Endothelial cell (in vitro differentiated cells): ENCODE measurements around the gene CYP2B6. TPM values are rescaled to one million over a fixed set of nuclear protein-coding genes. Genes with fewer than 3 reads are reported as not detected.

Experiments
- DNase-seq: peaks from one replicate; pipeline ENCODE4 v3.0.0; 2021; ENCODE audit warnings: low spot score
- H3K27ac Mint-ChIP-seq: one replicate; pipeline ENCODE4 v1.8.0; 2021; ENCODE audit warnings: mixed read lengths, inconsistent platforms; ENCODE audit not compliant: unreplicated experiment
- H3K27me3 Mint-ChIP-seq: one replicate; pipeline ENCODE4 v1.8.0; 2021; ENCODE audit warnings: mild to moderate bottlenecking, moderate library complexity, mixed read lengths, inconsistent platforms; ENCODE audit not compliant: unreplicated experiment
- H3K36me3 Mint-ChIP-seq: one replicate; pipeline ENCODE4 v1.8.0; 2021; ENCODE audit warnings: mild to moderate bottlenecking, low read depth, mixed read lengths, inconsistent platforms; ENCODE audit not compliant: unreplicated experiment
- H3K4me1 Mint-ChIP-seq: one replicate; pipeline ENCODE4 v1.8.0; 2021; ENCODE audit warnings: mild to moderate bottlenecking, mixed read lengths, inconsistent platforms; ENCODE audit not compliant: unreplicated experiment
- H3K4me3 Mint-ChIP-seq: one replicate; pipeline ENCODE4 v1.8.0; 2021; ENCODE audit warnings: mild to moderate bottlenecking, mixed read lengths, inconsistent platforms; ENCODE audit not compliant: unreplicated experiment
- H3K9me3 Mint-ChIP-seq: one replicate; pipeline ENCODE4 v1.8.0; 2021; ENCODE audit warnings: mixed read lengths, inconsistent platforms; ENCODE audit not compliant: unreplicated experiment
- CTCF ChIP-seq: fragments of 200-600 bp; sonication (generic); IDR thresholded peaks from one replicate; pipeline ENCODE4 v1.5.0; 2021; ENCODE audit warnings: antibody characterized with exemption; ENCODE audit not compliant: unreplicated experiment
- total RNA-seq: library from RNA; stranded (reverse); fragmentation: NEBNext Ultra II Directional; extraction: Animal tissue kit (Norgen Biotek cat#: 25700); gene quantifications from one replicate; pipeline ENCODE4 v1.2.1, GENCODE V29; 2021; ENCODE audit not compliant: unreplicated experiment

Gene CYP2B6
- total RNA-seq, 1 donor from 2014 or later, result not detected

DNA sequence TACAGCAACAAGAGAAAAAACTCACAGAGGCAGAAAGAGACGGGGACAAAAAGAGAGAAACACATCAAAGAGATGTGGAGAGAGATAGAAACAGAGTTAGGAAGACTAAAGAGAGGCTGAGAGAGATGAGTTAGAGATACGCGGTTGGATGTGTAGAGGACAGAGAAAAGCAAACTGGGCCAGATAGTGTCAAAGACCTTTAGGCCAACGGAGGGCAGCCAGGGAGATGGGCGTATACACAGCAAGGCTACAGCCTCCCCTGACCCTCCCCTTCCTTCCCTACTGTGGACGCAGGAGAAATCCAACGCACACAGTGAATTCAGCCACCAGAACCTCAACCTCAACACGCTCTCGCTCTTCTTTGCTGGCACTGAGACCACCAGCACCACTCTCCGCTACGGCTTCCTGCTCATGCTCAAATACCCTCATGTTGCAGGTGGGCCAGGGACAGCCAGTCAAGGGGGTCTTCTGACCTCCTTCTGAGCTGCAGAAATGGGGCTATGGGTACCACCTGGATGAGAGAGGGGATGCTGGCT, 18.7 kb downstream of the CYP2B6 start:
- TF ChIP-seq CTCF, result no peak
- Mint-ChIP-seq H3K4me3 (no peak overlapping the region), H3K27ac (no peak overlapping the region), H3K36me3 (no peaks in the 10 kb centered on the region), H3K27me3 (peaks cover 7% of the 10 kb centered on the region), H3K4me1 (peaks cover 3% of the 10 kb centered on the region), H3K9me3 (no peaks in the 10 kb centered on the region)
- DNase-seq, result no peak

DNA sequence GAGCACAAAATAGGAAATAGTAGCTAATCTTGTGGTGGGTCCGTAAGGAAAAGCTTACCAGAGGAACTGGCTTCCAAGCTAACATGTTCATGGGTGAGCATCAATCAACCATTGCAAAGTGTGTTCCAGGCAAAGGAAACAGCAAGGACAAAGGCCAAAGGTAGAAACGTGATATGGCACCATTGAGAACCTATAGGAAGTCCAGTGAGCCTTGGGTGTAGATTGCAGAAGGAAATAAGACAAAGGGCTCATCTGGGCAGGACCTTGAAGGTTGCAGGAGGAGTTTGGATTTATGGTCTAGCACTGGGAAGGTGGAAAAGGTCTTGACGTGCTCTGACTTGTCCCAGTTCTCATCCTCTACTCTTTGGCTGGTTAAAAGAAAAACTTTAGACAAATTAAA, 22.3 kb downstream of the CYP2B6 start:
- peaks cover 6% of the 10 kb centered on the region for H3K27me3 Mint-ChIP-seq
- no peak for TF ChIP-seq CTCF
- no peak overlapping the region for H3K27ac Mint-ChIP-seq
- no peaks in the 10 kb centered on the region for H3K36me3 Mint-ChIP-seq
- H3K4me1 Mint-ChIP-seq, result peaks cover 6% of the 10 kb centered on the region
- no peak overlapping the region for H3K4me3 Mint-ChIP-seq
- DNase-seq, result no peak
- H3K9me3 Mint-ChIP-seq, result no peaks in the 10 kb centered on the region

DNA sequence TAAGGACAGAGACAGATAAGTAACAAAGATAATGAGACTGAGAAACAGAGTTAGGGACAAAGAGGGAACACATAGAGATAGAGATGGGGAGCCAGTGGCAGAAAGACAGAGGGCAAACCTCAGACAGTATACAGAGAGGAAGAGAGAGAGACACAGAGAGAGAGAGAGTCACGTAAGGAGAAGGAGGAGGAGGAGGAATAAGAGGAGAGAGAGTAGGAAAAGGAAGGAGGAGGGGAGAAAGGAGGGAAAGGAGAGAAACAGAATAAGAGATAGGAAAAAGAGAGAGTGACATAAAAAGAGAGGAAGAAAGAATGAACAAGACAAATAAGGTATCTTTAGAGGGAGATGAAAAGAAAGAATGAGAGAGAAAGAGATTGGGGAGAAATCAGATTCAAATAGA, 23.6 kb downstream of the CYP2B6 start:
- TF ChIP-seq CTCF, result no peak
- Mint-ChIP-seq H3K4me3 (no peak overlapping the region), H3K27ac (no peak overlapping the region), H3K36me3 (no peaks in the 10 kb centered on the region), H3K4me1 (peaks cover 3% of the 10 kb centered on the region), H3K27me3 (peaks cover 6% of the 10 kb centered on the region), H3K9me3 (no peaks in the 10 kb centered on the region)
- DNase-seq, result no peak

- Mint-ChIP-seq H3K9me3 (no peaks in the 10 kb centered on the region), H3K4me3 (no peak overlapping the region), H3K27me3 (peaks cover 5% of the 10 kb centered on the region), H3K4me1 (peaks cover 3% of the 10 kb centered on the region), H3K27ac (no peak overlapping the region), H3K36me3 (no peaks in the 10 kb centered on the region)
- DNase-seq, result no peak
- no peak for TF ChIP-seq CTCF
These were observed 25.5 kb downstream of the CYP2B6 start for GRCh38 chr19:41016488-41017071.

DNA sequence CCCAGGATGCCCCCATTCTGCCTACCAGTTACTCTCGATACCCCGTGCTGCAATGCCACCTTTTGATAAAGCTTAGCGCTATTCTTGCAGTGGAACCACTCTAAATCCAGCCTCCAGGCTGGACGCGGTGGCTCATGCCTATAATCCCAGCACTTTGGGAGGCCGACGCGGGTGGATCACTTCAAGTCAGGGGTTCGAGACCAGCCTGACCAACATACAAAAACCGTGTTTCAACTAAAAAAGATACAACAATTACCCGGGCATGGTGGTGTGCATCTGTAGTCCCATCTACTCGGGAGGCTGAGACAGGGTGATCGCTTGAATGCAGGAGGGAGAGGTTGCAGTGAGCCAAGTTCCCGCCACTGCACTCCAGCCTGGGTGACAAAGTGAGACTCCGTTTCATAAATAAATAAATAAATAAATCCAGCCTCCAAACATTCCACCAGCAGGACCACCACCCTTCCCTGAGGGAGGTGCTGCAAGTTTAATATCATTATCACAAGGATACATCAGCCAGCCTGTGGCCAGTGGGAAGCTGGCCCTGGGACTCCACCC, 27.7 kb downstream of the CYP2B6 start:
- peaks cover 5% of the 10 kb centered on the region for H3K27me3 Mint-ChIP-seq
- H3K27ac Mint-ChIP-seq, result no peak overlapping the region
- no peak overlapping the region for H3K4me3 Mint-ChIP-seq
- no peaks in the 10 kb centered on the region for H3K36me3 Mint-ChIP-seq
- H3K4me1 Mint-ChIP-seq, result peaks cover 3% of the 10 kb centered on the region
- H3K9me3 Mint-ChIP-seq, result no peaks in the 10 kb centered on the region
- DNase-seq, result no peak
- TF ChIP-seq CTCF, result no peak
